HEK293T (cell line): ENCODE measurements around the gene OR6J1.

ENCODE experiments used
- ARNT ChIP-seq: fragments of 450-650 bp; IDR thresholded peaks from 2 replicates; pipeline ENCODE4 v1.6.1; 2017; ENCODE audit warnings: mild to moderate bottlenecking
- BHLHE40 ChIP-seq: fragments of 450-650 bp; IDR thresholded peaks from 2 replicates; pipeline ENCODE4 v1.6.1; 2016; ENCODE audit warnings: mild to moderate bottlenecking, moderate library complexity, borderline replicate concordance
- ELF4 ChIP-seq: fragments of 450-650 bp; IDR thresholded peaks from 2 replicates; pipeline ENCODE4 v1.6.1; 2017; ENCODE audit warnings: antibody characterized with exemption
- FOXA1 ChIP-seq: fragments of 450-650 bp; IDR thresholded peaks from 2 replicates; pipeline ENCODE4 v1.6.1; 2016; ENCODE audit warnings: mild to moderate bottlenecking
- FOXM1 ChIP-seq: fragments of 450-650 bp; IDR thresholded peaks from 2 replicates; pipeline ENCODE4 v1.6.1; 2017; ENCODE audit warnings: mild to moderate bottlenecking, borderline replicate concordance
- HDGF ChIP-seq: fragments of 450-650 bp; IDR thresholded peaks from 2 replicates; pipeline ENCODE4 v1.6.1; 2017; ENCODE audit warnings: antibody characterized with exemption, borderline replicate concordance
- L3MBTL2 ChIP-seq: fragments of 450-650 bp; conservative IDR thresholded peaks from 2 replicates; pipeline ENCODE4 v1.6.1; 2016; ENCODE audit warnings: mild to moderate bottlenecking
- LEF1 ChIP-seq: fragments of 450-650 bp; IDR thresholded peaks from 2 replicates; pipeline ENCODE4 v1.6.1; 2017; ENCODE audit warnings: mild to moderate bottlenecking, borderline replicate concordance
- NFRKB ChIP-seq: fragments of 450-650 bp; IDR thresholded peaks from 2 replicates; pipeline ENCODE4 v1.6.1; 2016; ENCODE audit warnings: mild to moderate bottlenecking, moderate library complexity
- PKNOX1 ChIP-seq: fragments of 450-650 bp; IDR thresholded peaks from 2 replicates; pipeline ENCODE4 v1.6.1; 2016
- SP1 ChIP-seq: fragments of 450-650 bp; IDR thresholded peaks from 2 replicates; pipeline ENCODE4 v1.6.1; 2017
- SUZ12 ChIP-seq: fragments of 450-650 bp; IDR thresholded peaks from 2 replicates; pipeline ENCODE4 v1.6.1; 2016; ENCODE audit warnings: mild to moderate bottlenecking
- TARDBP ChIP-seq: fragments of 450-650 bp; IDR thresholded peaks from 2 replicates; pipeline ENCODE4 v1.6.1; 2016
- ZNF384 ChIP-seq: fragments of 450-650 bp; IDR thresholded peaks from 2 replicates; pipeline ENCODE4 v1.6.1; 2016

GRCh38 chr14:22598099-22598895, 45.9 kb downstream of the OR6J1 start, which contains the start of gene ABHD4:
- TF ChIP-seq SP1 (no peak), LEF1 (no peak), NFRKB (no peak), ZNF384 (no peak), SUZ12 (no peak), TARDBP (no peak), ELF4 (no peak), FOXM1 (no peak), BHLHE40 (no peak), FOXA1 (no peak), ARNT (no peak), L3MBTL2 (no peak), HDGF (no peak), PKNOX1 (no peak)
